ENCODE data around the gene GAPDHS. TPM values are rescaled to one million over a fixed set of nuclear protein-coding genes. Genes with fewer than 3 reads are reported as not detected.

Gene GAPDHS
- total and polyA plus RNA-seq, 2 of the 13 experiments (the other 11 are each of a cell fraction or from before 2014, with no cell fraction given): not detected

DNA sequence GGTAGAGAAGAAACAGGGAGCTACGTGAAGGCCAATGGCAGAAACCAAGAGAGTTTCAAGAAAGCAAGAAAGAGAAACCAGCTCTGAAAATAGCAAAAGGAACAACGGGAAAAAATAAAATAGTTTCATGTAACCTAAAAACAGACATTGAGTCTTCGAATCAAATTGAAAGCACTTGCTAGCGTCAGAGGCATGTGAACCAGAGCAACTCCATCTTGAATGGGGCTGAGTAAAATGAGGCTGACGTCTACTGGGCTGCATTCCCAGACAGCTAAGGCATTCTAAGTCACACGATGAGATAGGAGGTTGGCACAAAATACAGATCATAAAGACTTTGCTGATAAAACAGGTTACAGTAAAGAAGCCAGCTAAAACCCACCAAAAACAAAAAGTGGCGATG lies 45.5 kb downstream of the GAPDHS start (continued):
- no peak for TF ChIP-seq USF2 (IDR thresholded peaks at IDR 0.05; ENCODE audit: low read depth, low read length)
- TF ChIP-seq USF2 (CRISPR knock-in tag; IDR thresholded peaks at IDR 0.05; ENCODE audit: borderline replicate concordance): no peak
- no peak for TF ChIP-seq ZNF589 (CRISPR knock-in tag; conservative IDR thresholded peaks at IDR 0.05)

- WGBS (ENCODE audit: low lambda C conversion rate): 50% methylated on average over 1 of the region's 1 CpG
- no peaks in the 10 kb centered on the region for H3K9me3 ChIP-seq (ENCODE audit: low read length)
- no peak overlapping the region for H2AFZ ChIP-seq (ENCODE audit: low read length)
- H3K4me2 ChIP-seq (ENCODE audit: low read depth, low read length): no peak overlapping the region
- FAIRE-seq: no peak
- no peak overlapping the region for H3K27ac ChIP-seq (ENCODE audit: extremely low read length, insufficient read depth, low read length)
- intact Hi-C loops (cut with micrococcal nuclease; ENCODE audit: unreplicated experiment) (no loop called here), in situ Hi-C loops (cut with HindIII; ENCODE audit: extremely low pct_ligation_motif_present, low pct_unique_long_range_greater_than_20kb) (no loop called here)
- H3K4me3 ChIP-seq (replicated peaks in 1 of 3; ENCODE audit: insufficient read depth in 1 of 3, low read depth in 2 of 3, low read length in 3 of 3): no peak overlapping the region
- DNase-seq (ENCODE audit: low spot score): no peak
- ChIA-PET POLR2A (no interaction called here), CTCF (ENCODE audit: low intra/inter-chr PET ratio, low total read pairs) (no interaction called here)
- no peak overlapping the region for H3K9ac ChIP-seq (ENCODE audit: insufficient read depth, low read depth, low read length)
- no peak for ATAC-seq
- no peaks in the 10 kb centered on the region for H3K79me2 ChIP-seq (ENCODE audit: insufficient read depth, low read length)
- no peaks in the 10 kb centered on the region for H3K36me3 ChIP-seq (replicated peaks in 1 of 2; ENCODE audit: control insufficient read depth in 1 of 2, insufficient read depth in 2 of 2, low read length in 2 of 2)
- BruUV-seq (replicated peaks): no TSS peak
- H4K20me1 ChIP-seq (ENCODE audit: insufficient read depth, low read length): no peaks in the 10 kb centered on the region
- H3K27me3 ChIP-seq (ENCODE audit: control insufficient read depth in 1 of 2, insufficient read depth in 2 of 2, low read length in 2 of 2): peaks cover 0 to 9% of the 10 kb centered on the region in 2 experiments; a peak in 3 of 5 replicates
- H3K4me1 ChIP-seq (ENCODE audit: insufficient read depth, low read length): no peaks in the 10 kb centered on the region
- TF ChIP-seq ZNF577 (CRISPR knock-in tag; IDR thresholded peaks at IDR 0.05; ENCODE audit: borderline replicate concordance, low read depth): no peak
- no peak for TF ChIP-seq ZNF20 (CRISPR knock-in tag; IDR thresholded peaks at IDR 0.05)
- no peak for TF ChIP-seq ZNF205 (CRISPR knock-in tag; IDR thresholded peaks at IDR 0.05)
- no peak for TF ChIP-seq ZNF7 (CRISPR knock-in tag; IDR thresholded peaks at IDR 0.05)
- TF ChIP-seq PAX8 (CRISPR knock-in tag; IDR thresholded peaks at IDR 0.05; ENCODE audit: borderline replicate concordance): no peak
- no peak for TF ChIP-seq AHR (CRISPR knock-in tag; IDR thresholded peaks at IDR 0.05)
- TF ChIP-seq ARNT2 (CRISPR knock-in tag; IDR thresholded peaks at IDR 0.05; ENCODE audit: low read depth): no peak
- TF ChIP-seq MAF1 (CRISPR knock-in tag; IDR thresholded peaks at IDR 0.05; ENCODE audit: borderline replicate concordance): no peak
- TF ChIP-seq, protein P1, sequence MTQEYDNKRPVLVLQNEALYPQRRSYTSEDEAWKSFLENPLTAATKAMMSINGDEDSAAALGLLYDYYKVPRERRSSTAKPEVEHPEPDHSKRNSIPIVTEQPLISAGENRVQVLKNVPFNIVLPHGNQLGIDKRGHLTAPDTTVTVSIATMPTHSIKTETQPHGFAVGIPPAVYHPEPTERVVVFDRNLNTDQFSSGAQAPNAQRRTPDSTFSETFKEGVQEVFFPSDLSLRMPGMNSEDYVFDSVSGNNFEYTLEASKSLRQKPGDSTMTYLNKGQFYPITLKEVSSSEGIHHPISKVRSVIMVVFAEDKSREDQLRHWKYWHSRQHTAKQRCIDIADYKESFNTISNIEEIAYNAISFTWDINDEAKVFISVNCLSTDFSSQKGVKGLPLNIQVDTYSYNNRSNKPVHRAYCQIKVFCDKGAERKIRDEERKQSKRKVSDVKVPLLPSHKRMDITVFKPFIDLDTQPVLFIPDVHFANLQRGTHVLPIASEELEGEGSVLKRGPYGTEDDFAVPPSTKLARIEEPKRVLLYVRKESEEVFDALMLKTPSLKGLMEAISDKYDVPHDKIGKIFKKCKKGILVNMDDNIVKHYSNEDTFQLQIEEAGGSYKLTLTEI (CRISPR knock-in tag; conservative IDR thresholded peaks at IDR 0.05): no peak
- no peak for TF ChIP-seq ZNF232 (CRISPR knock-in tag; IDR thresholded peaks at IDR 0.05; ENCODE audit: borderline replicate concordance)
- TF ChIP-seq ZNF572 (CRISPR knock-in tag; IDR thresholded peaks at IDR 0.05): no peak
- no peak for TF ChIP-seq ZXDC (CRISPR knock-in tag; IDR thresholded peaks at IDR 0.05)
- TF ChIP-seq ZNF432 (CRISPR knock-in tag; IDR thresholded peaks at IDR 0.05; ENCODE audit: borderline replicate concordance): no peak
Observed at GRCh38 chr19:35582760-35583159, 49.5 kb downstream of the GAPDHS start.
